ENCODE measurements around the gene FSIP2.

The FSIP2 gene

GRCh38 chr2:185785156-185785555, 46.6 kb downstream of the FSIP2 start:
- Histone ChIP-seq H3K79me2 (ENCODE audit: control insufficient read depth, insufficient read depth, low read length, poor library complexity) (no peaks in the 10 kb centered on the region), H3K23ac (ENCODE audit: low read length) (no peak overlapping the region), H4K8ac (ENCODE audit: low read depth, low read length) (no peak overlapping the region), H3K4ac (ENCODE audit: low read depth, low read length) (no peak overlapping the region), H2BK12ac (ENCODE audit: low read length) (no peak overlapping the region), H4K12ac (ENCODE audit: low read depth, low read length) (no peak overlapping the region), H3K27me3 (ENCODE audit: insufficient read depth, low read length) (no peaks in the 10 kb centered on the region), H3K36me3 (ENCODE audit: control insufficient read depth in 1 of 2, insufficient read depth in 2 of 2, low read length in 2 of 2) (no peaks in the 10 kb centered on the region), H3K4me3 (ENCODE audit: low read depth, low read length) (no peak overlapping the region), H3K4me2 (ENCODE audit: low read length) (no peak overlapping the region), H3K79me1 (ENCODE audit: low read length) (no peaks in the 10 kb centered on the region), H3K27ac (ENCODE audit: low read depth, low read length) (no peak overlapping the region), H2BK5ac (ENCODE audit: low read depth, low read length, poor library complexity) (no peak overlapping the region), H3K9me3 (ENCODE audit: insufficient read depth, low read depth, low read length) (no peaks in the 10 kb centered on the region), H2AK5ac (ENCODE audit: low read length) (no peak overlapping the region), H2BK120ac (ENCODE audit: insufficient read depth, low read length, poor library complexity) (no peak overlapping the region), H3K9ac (ENCODE audit: low read length) (no peak overlapping the region), H3K14ac (ENCODE audit: low read length) (no peak overlapping the region), H2AFZ (ENCODE audit: insufficient read depth, low read length, poor library complexity) (no peak overlapping the region), H3K4me1 (ENCODE audit: control insufficient read depth in 1 of 2, insufficient read depth in 2 of 2, low read length in 2 of 2) (no peaks in the 10 kb centered on the region), H4K91ac (ENCODE audit: low read depth, low read length) (no peak overlapping the region), H3K18ac (ENCODE audit: low read length) (no peak overlapping the region)
- no peak for DNase-seq

- H2BK120ac ChIP-seq (ENCODE audit: insufficient read depth, low read length, poor library complexity), result no peak overlapping the region
Measured at GRCh38 chr2:185785851-185786473, 47.4 kb downstream of the FSIP2 start.

GRCh38 chr2:185787227-185788145, 48.9 kb downstream of the FSIP2 start:
- Histone ChIP-seq H3K4me3 (ENCODE audit: low read depth, low read length) (no peak overlapping the region), H3K23ac (ENCODE audit: low read length) (no peak overlapping the region), H2BK5ac (ENCODE audit: low read depth, low read length, poor library complexity) (no peak overlapping the region), H4K12ac (ENCODE audit: low read depth, low read length) (no peak overlapping the region), H4K8ac (ENCODE audit: low read depth, low read length) (no peak overlapping the region), H2BK12ac (ENCODE audit: low read length) (no peak overlapping the region), H2BK120ac (ENCODE audit: insufficient read depth, low read length, poor library complexity) (no peak overlapping the region), H3K4me2 (ENCODE audit: low read length) (no peak overlapping the region), H3K4me1 (ENCODE audit: control insufficient read depth in 1 of 2, insufficient read depth in 2 of 2, low read length in 2 of 2) (no peaks in the 10 kb centered on the region), H3K79me2 (ENCODE audit: control insufficient read depth, insufficient read depth, low read length, poor library complexity) (no peaks in the 10 kb centered on the region), H3K79me1 (ENCODE audit: low read length) (no peaks in the 10 kb centered on the region), H2AK5ac (ENCODE audit: low read length) (no peak overlapping the region), H3K27ac (ENCODE audit: low read depth, low read length) (no peak overlapping the region), H3K4ac (ENCODE audit: low read depth, low read length) (no peak overlapping the region), H3K9me3 (ENCODE audit: insufficient read depth, low read depth, low read length) (no peaks in the 10 kb centered on the region), H2AFZ (ENCODE audit: insufficient read depth, low read length, poor library complexity) (no peak overlapping the region), H3K14ac (ENCODE audit: low read length) (no peak overlapping the region), H4K91ac (ENCODE audit: low read depth, low read length) (no peak overlapping the region), H3K9ac (ENCODE audit: low read length) (no peak overlapping the region), H3K27me3 (ENCODE audit: insufficient read depth, low read length) (no peaks in the 10 kb centered on the region), H3K18ac (ENCODE audit: low read length) (no peak overlapping the region), H3K36me3 (ENCODE audit: control insufficient read depth in 1 of 2, insufficient read depth in 2 of 2, low read length in 2 of 2) (no peaks in the 10 kb centered on the region)
- DNase-seq, result no peak
- no CpG with 5 or more reads among the region's 2 CpGs for WGBS (ENCODE audit: extremely low coverage, insufficient coverage, insufficient read length)

More at GRCh38 chr2:185785851-185786473, 47.4 kb downstream of the FSIP2 start:
- H3K4me1 ChIP-seq (ENCODE audit: control insufficient read depth in 1 of 2, insufficient read depth in 2 of 2, low read length in 2 of 2), result no peaks in the 10 kb centered on the region
- no peak overlapping the region for H3K27ac ChIP-seq (ENCODE audit: low read depth, low read length)
- H3K9ac ChIP-seq (ENCODE audit: low read length), result no peak overlapping the region
- H3K79me2 ChIP-seq (ENCODE audit: control insufficient read depth, insufficient read depth, low read length, poor library complexity), result no peaks in the 10 kb centered on the region
- no peak overlapping the region for H3K14ac ChIP-seq (ENCODE audit: low read length)
- no peak overlapping the region for H3K4ac ChIP-seq (ENCODE audit: low read depth, low read length)
- H2AK5ac ChIP-seq (ENCODE audit: low read length), result no peak overlapping the region
- no peak for DNase-seq
- H3K9me3 ChIP-seq (ENCODE audit: insufficient read depth, low read depth, low read length), result no peaks in the 10 kb centered on the region
- H2BK5ac ChIP-seq (ENCODE audit: low read depth, low read length, poor library complexity), result no peak overlapping the region
- WGBS (ENCODE audit: extremely low coverage, insufficient coverage, insufficient read length), result no CpG with 5 or more reads among the region's 2 CpGs
- no peaks in the 10 kb centered on the region for H3K36me3 ChIP-seq (ENCODE audit: control insufficient read depth in 1 of 2, insufficient read depth in 2 of 2, low read length in 2 of 2)
- no peak overlapping the region for H3K23ac ChIP-seq (ENCODE audit: low read length)
- no peak overlapping the region for H2AFZ ChIP-seq (ENCODE audit: insufficient read depth, low read length, poor library complexity)
- H3K4me3 ChIP-seq (ENCODE audit: low read depth, low read length), result no peak overlapping the region
- H3K4me2 ChIP-seq (ENCODE audit: low read length), result no peak overlapping the region
- H3K18ac ChIP-seq (ENCODE audit: low read length), result no peak overlapping the region
- H3K27me3 ChIP-seq (ENCODE audit: insufficient read depth, low read length), result no peaks in the 10 kb centered on the region
- H2BK12ac ChIP-seq (ENCODE audit: low read length), result no peak overlapping the region
- no peak overlapping the region for H4K91ac ChIP-seq (ENCODE audit: low read depth, low read length)
- no peak overlapping the region for H4K12ac ChIP-seq (ENCODE audit: low read depth, low read length)
- no peaks in the 10 kb centered on the region for H3K79me1 ChIP-seq (ENCODE audit: low read length)
- H4K8ac ChIP-seq (ENCODE audit: low read depth, low read length), result no peak overlapping the region

DNA sequence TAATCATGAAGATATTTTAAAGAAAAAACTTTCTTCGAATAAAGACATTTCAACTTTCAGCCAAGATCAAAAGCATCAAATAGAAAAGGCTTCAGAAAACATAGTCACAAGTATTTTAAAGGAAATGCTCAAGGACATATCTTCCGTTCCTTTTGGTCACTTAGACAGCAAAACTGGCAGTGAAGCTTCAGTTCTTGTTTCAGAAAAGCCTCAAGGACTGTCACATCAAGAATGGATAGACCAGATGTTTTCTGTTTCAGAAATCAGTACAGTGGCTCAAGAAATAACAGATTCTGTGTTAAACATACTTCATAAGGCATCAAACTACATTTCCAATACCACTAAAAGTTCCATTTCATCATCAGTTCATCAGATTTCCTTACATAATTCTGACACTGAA, 51.8 kb downstream of the FSIP2 start:
- Histone ChIP-seq H2AFZ (ENCODE audit: insufficient read depth, low read length, poor library complexity) (no peak overlapping the region), H3K79me2 (ENCODE audit: control insufficient read depth, insufficient read depth, low read length, poor library complexity) (no peaks in the 10 kb centered on the region), H3K23ac (ENCODE audit: low read length) (no peak overlapping the region), H3K79me1 (ENCODE audit: low read length) (no peaks in the 10 kb centered on the region), H3K4me3 (ENCODE audit: low read depth, low read length) (no peak overlapping the region), H2BK120ac (ENCODE audit: insufficient read depth, low read length, poor library complexity) (no peak overlapping the region), H3K9me3 (ENCODE audit: insufficient read depth, low read depth, low read length) (no peaks in the 10 kb centered on the region), H3K18ac (ENCODE audit: low read length) (no peak overlapping the region), H4K12ac (ENCODE audit: low read depth, low read length) (no peak overlapping the region), H3K27me3 (ENCODE audit: insufficient read depth, low read length) (no peaks in the 10 kb centered on the region), H3K4me1 (ENCODE audit: control insufficient read depth in 1 of 2, insufficient read depth in 2 of 2, low read length in 2 of 2) (no peaks in the 10 kb centered on the region), H3K4me2 (ENCODE audit: low read length) (no peak overlapping the region), H3K27ac (ENCODE audit: low read depth, low read length) (no peak overlapping the region), H2BK12ac (ENCODE audit: low read length) (no peak overlapping the region), H3K4ac (ENCODE audit: low read depth, low read length) (no peak overlapping the region), H3K36me3 (ENCODE audit: control insufficient read depth in 1 of 2, insufficient read depth in 2 of 2, low read length in 2 of 2) (no peaks in the 10 kb centered on the region), H3K9ac (ENCODE audit: low read length) (no peak overlapping the region), H2BK5ac (ENCODE audit: low read depth, low read length, poor library complexity) (no peak overlapping the region), H4K91ac (ENCODE audit: low read depth, low read length) (no peak overlapping the region), H3K14ac (ENCODE audit: low read length) (no peak overlapping the region), H2AK5ac (ENCODE audit: low read length) (no peak overlapping the region), H4K8ac (ENCODE audit: low read depth, low read length) (no peak overlapping the region)
- no peak for DNase-seq
- no CpG with 5 or more reads among the region's 2 CpGs for WGBS (ENCODE audit: extremely low coverage, insufficient coverage, insufficient read length)
